Renal pelvis (tissue), 12 donors: ENCODE data around the gene KNL1. TPM values are rescaled to one million over a fixed set of nuclear protein-coding genes. Genes with fewer than 3 reads are reported as not detected.

Experiments
- DNase-seq: peaks from one replicate; pipeline ENCODE4 v3.0.0-alpha.2; 2013
- long read RNA-seq, 16 experiments: transcript quantifications; one replicate each; lab custom pipeline, GENCODE V29; 2026
- polyA plus RNA-seq, 3 donors: library from polyadenylated mRNA; unstranded; fragments of 120-200 nt; gene quantifications; one replicate each; pipeline ENCODE4 v1.2.1, GENCODE V29; 2013; ENCODE audit not compliant: insufficient read length in 3 of 3

KNL1 gene, protein sequence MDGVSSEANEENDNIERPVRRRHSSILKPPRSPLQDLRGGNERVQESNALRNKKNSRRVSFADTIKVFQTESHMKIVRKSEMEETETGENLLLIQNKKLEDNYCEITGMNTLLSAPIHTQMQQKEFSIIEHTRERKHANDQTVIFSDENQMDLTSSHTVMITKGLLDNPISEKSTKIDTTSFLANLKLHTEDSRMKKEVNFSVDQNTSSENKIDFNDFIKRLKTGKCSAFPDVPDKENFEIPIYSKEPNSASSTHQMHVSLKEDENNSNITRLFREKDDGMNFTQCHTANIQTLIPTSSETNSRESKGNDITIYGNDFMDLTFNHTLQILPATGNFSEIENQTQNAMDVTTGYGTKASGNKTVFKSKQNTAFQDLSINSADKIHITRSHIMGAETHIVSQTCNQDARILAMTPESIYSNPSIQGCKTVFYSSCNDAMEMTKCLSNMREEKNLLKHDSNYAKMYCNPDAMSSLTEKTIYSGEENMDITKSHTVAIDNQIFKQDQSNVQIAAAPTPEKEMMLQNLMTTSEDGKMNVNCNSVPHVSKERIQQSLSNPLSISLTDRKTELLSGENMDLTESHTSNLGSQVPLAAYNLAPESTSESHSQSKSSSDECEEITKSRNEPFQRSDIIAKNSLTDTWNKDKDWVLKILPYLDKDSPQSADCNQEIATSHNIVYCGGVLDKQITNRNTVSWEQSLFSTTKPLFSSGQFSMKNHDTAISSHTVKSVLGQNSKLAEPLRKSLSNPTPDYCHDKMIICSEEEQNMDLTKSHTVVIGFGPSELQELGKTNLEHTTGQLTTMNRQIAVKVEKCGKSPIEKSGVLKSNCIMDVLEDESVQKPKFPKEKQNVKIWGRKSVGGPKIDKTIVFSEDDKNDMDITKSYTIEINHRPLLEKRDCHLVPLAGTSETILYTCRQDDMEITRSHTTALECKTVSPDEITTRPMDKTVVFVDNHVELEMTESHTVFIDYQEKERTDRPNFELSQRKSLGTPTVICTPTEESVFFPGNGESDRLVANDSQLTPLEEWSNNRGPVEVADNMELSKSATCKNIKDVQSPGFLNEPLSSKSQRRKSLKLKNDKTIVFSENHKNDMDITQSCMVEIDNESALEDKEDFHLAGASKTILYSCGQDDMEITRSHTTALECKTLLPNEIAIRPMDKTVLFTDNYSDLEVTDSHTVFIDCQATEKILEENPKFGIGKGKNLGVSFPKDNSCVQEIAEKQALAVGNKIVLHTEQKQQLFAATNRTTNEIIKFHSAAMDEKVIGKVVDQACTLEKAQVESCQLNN (N-terminal part only)
- polyA plus RNA-seq, result 10 to 100 TPM; 16.5 to 21.5 (median 19.1) TPM
- long read RNA-seq, donor 1, full-length matches to known transcripts, result 2 of 2 reads
- long read RNA-seq, donor 1, partial matches to known transcripts, result 0 of 2 reads
- long read RNA-seq, donor 1, other reads (novel, unspliced or antisense), result 0 of 2 reads
- long read RNA-seq, donor 2, partial matches to known transcripts, result 5 of 5 reads
- long read RNA-seq, donor 2, other reads (novel, unspliced or antisense), result 0 of 5 reads
- long read RNA-seq, donor 3, full-length matches to known transcripts, result 3 of 3 reads
- long read RNA-seq, donor 3, partial matches to known transcripts, result 0 of 3 reads
- long read RNA-seq, donor 3, other reads (novel, unspliced or antisense), result 0 of 3 reads
- long read RNA-seq, donor 4, result 0 reads
- long read RNA-seq, donor 5, result 0 reads
- long read RNA-seq, donor 6, full-length matches to known transcripts, result 3 of 3 reads
- long read RNA-seq, donor 6, partial matches to known transcripts, result 0 of 3 reads
- long read RNA-seq, donor 6, other reads (novel, unspliced or antisense), result 0 of 3 reads
- long read RNA-seq, donor 7, full-length matches to known transcripts, result 2 of 2 reads
- long read RNA-seq, donor 7, partial matches to known transcripts, result 0 of 2 reads
- long read RNA-seq, donor 7, other reads (novel, unspliced or antisense), result 0 of 2 reads
- long read RNA-seq, donor 8, full-length matches to known transcripts, result 1 of 1 reads
- long read RNA-seq, donor 8, partial matches to known transcripts, result 0 of 1 reads
- long read RNA-seq, donor 8, other reads (novel, unspliced or antisense), result 0 of 1 reads
- long read RNA-seq, donor 9, full-length matches to known transcripts, result 1 of 1 reads
- long read RNA-seq, donor 9, partial matches to known transcripts, result 0 of 1 reads
- long read RNA-seq, donor 9, other reads (novel, unspliced or antisense), result 0 of 1 reads
- long read RNA-seq, donor 10, full-length matches to known transcripts, result 3 of 3 reads
- long read RNA-seq, donor 10, partial matches to known transcripts, result 0 of 3 reads
- long read RNA-seq, donor 10, other reads (novel, unspliced or antisense), result 0 of 3 reads
- long read RNA-seq, donor 11, full-length matches to known transcripts, result 2 of 2 reads
- long read RNA-seq, donor 11, partial matches to known transcripts, result 0 of 2 reads
- long read RNA-seq, donor 11, other reads (novel, unspliced or antisense), result 0 of 2 reads
- long read RNA-seq, donor 12, full-length matches to known transcripts, result 4 of 4 reads
- long read RNA-seq, donor 12, partial matches to known transcripts, result 0 of 4 reads
- long read RNA-seq, donor 12, other reads (novel, unspliced or antisense), result 0 of 4 reads
- long read RNA-seq, donor 13, full-length matches to known transcripts, result 1 of 6 reads
- long read RNA-seq, donor 13, partial matches to known transcripts, result 0 of 6 reads
- long read RNA-seq, donor 13, other reads (novel, unspliced or antisense), result 5 of 6 reads
- long read RNA-seq, donor 14, result 0 reads
- long read RNA-seq, donor 15, result 0 reads
- long read RNA-seq, donor 16, result 0 reads

DNA sequence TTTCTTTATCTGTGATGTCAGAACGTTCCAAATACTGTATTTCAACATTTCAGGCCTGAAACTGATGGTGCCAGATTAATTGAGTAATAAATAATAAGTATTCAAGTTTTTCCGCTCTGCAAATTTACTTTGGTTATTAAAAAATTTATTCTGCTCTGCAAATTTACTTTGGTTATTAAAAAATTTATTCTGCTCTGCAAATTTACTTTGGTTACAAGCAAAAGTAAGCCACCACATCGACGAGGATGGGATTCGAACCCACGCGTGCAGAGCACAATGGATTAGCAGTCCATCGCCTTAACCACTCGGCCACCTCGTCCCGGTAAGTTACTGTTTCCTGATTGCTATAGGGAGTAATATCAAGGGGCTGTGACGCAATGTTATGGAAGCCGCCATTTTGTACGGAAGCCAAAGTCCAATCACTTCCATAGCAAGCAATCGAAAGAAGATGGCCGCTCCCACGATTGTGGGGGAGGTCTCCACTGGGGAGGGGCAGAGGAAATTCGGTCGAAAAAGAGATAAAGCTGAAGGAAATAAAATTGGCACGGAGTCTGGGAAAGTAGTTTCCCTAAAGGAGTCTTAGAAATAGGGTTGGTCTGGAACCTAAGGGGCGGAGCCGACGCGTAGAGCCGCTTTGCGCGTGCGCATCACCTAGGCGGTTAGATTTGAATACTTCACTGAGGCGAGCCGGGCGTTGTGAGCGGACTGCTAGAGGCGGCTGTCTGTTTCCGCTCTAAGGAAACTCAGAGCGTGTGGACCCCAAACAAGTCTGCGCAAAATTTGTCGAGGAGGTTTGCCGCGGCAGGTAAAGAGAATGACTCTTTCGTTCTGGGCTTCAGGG lies at the start of gene KNL1:
TSS of gene KNL1 (plus strand) at position 662 of the 841 bp plus-strand sequence. CDS start 8,683 bp downstream, outside the sequence.
- peak; percentile 98 for DNase-seq

DNA sequence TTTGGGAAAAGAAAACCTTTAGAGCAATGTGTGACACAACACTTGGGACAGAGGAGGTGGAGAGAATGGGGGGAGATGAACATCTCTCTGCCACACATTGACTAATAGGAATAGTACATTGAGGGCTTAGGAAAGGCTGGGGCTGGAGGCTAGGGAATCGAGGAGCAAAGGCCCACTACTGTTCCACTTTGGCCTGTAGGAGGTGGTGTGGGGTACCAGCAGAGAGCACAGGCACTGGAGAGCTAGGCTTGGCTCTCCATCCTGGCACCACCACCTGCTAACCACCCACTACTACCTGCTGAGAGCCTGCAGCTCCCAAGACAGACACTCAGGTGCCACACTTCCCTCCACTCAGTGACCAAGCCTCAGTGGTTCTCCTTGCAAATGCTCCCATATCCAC lies 48.6 kb upstream of the KNL1 start:
- no peak for DNase-seq

DNA sequence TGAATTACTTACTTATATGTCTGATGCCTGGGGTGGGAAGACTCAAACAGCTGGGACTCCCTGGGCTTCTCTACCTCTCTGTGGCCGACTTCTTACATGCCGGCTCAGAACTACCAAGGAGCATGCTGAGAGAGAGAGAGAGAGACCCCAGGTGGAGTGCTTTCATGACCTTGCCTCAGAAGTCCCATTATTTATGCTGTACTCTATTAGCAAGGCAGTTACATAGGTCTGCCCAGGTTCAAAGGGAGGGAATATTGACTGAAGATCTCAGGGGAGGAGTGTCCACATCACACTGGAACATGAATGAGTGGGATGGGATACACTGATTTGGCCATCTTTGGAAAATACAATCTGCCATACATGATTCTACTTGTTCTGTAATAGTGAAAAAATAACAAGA lies 45.4 kb upstream of the KNL1 start:
- no peak for DNase-seq

DNA sequence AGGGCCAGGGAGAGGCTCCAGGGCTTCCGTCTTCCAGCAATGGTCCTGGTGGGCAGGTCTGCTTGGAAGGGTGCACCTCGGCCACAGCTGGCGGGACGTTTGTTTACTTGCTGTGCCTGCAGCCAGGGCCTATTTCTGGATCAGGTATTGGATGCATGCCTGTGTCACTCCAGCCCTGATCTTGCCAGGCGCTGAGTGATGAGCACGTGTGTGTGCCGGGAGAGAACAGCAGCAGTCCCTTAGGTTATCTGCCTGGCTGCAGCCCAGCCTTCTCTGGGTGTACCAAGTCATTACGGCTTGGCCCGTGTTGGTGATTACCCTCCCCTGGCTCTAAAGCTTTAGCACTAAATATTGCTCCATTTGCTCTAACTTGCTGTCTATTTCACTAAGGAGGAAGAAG lies 44.2 kb upstream of the KNL1 start:
- no peak for DNase-seq

DNA sequence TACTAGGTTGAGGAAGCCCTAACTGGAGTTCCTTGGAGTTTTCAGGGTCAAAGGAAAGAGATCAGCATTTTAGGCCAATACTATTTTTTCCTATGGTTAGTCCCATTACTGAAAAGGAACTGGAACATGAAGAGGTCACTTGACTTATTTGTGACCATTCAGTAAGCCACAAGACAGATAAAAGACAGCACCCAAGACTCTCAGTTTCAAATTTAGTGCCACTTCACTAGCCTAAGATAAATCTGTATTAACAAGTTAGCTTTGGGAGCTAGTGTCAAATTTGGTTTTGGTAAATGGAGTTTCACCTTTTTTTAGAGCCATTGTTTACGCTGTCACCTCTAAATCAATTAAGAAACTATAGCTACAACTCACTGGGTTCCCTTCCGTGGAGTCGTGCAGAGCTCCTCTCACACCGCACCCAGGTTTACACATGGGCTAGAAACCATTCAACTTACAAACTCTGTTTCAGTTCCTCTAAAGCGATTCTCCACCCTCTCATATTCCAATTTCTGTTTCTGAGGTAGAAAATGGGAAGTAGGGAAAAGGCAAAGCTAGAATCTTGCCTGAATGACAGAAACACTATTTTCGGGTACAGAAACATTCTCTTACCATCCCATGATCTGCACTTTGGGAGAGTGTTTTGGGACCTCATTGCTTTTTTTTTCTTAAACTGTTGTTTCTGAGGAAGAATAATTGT lies 43.6 kb upstream of the KNL1 start:
- no peak for DNase-seq

DNA sequence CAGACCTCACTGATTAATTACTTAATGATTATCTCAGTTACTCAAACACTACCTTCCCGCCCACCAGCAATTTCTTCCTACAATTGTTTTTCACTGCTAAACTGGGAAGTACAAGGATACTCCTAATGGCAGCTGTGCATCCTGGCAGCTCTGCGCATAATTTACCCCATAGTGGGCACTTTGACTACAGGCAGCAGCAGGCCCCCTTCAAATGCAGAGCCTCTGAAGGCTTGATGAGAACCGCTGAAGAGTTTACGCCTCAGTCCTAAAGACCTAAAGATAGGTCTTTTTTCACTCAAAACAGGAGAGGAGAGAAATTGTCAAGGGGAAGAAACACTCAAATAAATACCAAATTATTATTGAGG lies 39.9 kb upstream of the KNL1 start:
- no peak for DNase-seq

DNA sequence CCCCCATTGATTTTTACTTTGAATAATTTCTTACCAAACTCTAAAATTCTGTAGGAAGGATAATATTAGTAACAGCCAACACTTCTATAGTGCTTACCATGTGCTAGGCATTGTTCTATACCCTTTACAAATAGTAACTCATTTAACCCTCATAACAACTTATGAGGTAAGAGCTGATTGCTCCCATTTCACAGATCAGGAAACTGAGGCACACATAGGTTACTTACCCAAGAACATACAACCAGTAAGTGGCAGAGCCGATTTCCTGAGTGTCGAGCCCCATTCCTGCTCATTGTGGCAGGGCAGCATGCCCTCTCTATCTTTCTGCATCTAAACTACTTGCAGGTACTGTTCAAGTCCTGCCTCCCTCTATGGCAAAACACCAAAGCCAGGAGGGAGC lies 38.2 kb upstream of the KNL1 start:
- DNase-seq, result no peak

DNA sequence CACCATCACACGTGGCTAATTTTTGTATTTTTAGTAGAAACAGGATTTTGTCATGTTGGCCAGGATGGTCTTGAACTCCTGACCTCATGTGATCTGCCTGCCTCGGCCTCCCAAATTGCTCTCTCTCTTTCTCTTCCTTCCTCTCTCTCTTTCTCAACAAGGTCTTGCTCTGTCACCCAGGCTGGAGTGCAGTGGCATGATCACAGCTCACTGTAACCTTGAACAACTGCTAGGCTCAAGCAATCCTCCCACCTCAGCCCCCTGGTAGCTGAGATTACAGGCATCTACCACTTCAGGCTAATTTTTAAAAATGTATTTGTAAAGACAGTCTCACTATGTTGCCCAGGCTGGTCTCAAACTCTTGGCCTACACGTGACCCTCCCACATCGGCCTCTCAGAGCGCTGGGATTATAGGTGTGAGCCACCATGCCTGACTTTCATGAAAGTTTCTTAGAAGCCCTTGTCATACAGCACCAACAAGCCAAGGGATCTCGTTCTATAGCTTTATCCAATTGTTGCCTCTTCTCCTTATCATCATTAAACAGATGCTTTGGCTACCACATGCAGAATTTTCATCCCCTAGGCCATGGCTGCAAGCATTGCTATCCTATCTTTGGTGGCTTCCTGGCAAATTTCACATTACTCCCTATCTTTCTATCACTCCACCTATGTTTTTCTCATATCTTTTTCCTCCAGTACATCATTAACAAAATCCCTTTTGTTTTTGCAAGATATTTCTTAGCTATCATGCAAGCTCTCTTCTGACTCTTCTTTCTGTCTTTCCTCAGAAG lies 34.9 kb upstream of the KNL1 start:
- no peak for DNase-seq

DNA sequence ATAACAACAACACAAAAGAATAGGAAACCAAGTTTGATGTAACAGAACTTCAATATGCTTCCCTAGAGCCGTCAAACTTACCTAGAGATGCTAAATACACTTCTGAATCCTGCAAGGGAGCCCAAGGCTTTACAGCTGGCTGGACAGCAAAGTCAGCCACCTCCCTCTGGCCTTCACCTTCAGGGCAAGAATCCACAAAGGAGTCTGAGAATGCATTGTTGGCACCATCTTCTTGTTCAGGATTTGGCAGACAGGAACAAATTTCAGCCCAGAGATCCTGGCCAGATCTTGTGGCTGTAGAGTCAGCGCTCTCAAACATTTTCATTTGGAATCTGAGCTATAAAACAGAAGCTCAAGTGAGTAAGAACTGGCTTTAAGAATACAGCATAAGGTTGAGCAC lies 31.4 kb upstream of the KNL1 start:
- no peak for DNase-seq

DNA sequence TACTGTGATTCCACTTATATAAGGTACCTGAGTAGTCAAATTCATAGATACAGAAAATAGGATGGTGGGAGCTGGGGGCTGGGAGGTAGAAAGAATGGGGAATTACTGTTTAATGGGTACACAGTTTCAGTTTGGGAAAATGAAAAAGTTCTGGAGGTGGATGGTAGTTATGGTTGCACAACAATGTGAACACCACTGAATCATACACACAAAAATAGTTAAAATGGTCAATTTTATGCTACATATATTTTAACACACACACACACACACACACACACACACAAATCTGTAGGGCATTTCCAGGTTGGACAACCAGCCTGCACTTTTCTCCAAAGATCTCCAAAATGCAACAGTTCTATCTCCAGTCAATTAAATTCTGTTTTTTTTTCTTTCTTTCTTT lies 30.6 kb upstream of the KNL1 start:
- DNase-seq, result no peak

DNA sequence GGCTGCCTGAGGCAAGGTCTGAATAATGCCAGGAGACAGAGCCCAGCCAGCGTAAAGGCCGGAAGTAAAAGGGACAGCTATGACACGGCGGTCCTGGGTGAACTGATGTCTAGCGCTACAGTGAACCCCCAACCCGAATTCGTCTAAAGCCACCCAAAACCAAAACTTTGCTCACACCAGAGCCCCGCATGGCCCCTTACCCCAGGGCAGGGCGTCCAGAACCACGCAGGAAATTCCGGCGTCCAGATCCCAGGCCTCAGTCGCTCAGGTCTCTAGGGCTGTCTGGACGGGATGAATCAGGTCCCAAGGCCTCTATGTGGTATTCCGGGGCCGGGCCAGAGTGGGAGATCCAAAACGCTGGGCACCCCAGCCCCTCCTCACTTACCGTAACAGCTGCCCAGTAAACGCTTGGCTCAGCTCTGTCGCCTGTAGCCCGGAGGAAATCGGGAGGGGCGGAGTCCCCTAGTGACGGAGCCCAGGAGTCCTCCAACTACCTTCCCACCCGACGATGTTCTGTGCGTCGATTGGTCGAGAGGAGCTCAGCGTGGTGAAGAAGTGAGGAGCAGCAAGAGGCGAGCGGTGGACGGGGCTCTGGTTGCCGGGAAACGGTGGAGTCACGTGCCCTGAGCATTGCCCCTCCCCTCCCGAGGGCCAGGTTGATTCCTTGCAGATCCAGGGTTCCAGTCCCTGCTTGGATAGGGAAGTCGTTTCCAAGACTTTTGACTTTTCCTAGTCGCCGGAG lies 29.3 kb upstream of the KNL1 start, which contains the start of gene CCDC32:
TSS of gene CCDC32 (minus strand) at position 452 of the 742 bp plus-strand sequence. CDS start 2,027 bp downstream, outside the sequence.
- peak; percentile 98 for DNase-seq

DNA sequence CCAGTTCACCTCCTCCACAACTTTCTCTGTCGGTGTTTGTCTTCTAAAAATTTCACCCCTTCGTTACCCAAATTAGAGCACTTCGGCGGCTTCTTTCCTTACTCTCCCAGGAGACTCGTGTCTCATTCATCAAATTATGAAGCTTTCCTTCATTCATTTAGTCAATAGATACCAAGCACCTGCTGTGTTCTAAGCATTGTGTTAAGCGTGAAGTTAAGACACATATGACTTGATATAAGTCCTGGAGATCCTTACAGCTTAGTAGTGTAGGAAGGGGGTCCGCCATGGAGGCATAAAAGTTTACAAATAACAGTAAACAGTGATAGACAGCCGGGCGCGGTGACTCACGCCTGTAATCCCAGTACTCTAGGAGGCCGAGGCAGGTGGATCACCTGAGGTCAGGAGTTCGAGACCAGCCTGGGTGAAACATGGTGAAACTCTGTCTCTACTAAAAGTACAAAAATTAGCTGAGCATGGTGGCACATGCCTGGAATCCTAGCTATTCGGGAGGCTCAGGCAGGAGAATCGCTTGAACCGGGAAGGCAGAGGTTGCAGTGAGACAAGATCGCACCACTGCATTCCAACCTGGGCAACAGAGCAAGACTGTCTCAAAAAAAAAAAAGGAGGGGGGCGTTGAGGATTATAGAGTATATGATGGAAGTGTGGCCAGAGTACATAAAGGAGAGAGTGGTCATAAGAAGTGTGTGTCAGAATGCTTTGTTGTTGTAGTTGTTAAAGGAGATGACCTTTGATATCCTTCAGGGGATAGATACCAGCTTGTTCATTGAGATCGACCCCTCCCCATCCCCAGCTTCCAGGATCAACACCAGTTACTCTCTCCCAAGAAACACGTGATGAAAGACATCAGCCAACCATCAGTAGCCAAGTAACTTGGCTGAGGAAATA lies 28.5 kb upstream of the KNL1 start:
- no peak for DNase-seq

DNA sequence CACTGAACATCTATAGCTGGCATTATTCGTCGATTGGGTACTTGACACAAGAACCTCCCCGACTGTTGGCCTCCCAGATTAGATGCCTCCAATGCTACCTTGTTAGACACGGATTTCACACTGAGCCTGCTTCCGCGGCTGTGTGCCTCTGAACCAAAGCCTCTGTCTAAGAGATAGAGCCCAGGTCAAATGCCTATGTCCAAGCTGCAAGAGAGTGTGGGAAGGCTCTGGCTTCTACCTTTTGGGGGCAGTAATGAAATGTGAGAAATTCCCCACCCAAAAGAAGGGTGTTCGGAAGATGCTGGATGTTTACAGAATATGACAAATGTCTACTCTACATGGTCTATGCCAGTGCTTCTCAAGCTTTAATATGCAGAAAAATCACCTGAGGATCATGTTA lies 26.9 kb upstream of the KNL1 start:
- DNase-seq, result no peak
